Measurements from ENCODE around the gene RNF214. TPM values are rescaled to one million over a fixed set of nuclear protein-coding genes. Genes with fewer than 3 reads are reported as not detected.

The RNF214 gene
- total and polyA plus RNA-seq, 11 donors, result 8.0 to 31.9 (median 19.5) TPM

DNA sequence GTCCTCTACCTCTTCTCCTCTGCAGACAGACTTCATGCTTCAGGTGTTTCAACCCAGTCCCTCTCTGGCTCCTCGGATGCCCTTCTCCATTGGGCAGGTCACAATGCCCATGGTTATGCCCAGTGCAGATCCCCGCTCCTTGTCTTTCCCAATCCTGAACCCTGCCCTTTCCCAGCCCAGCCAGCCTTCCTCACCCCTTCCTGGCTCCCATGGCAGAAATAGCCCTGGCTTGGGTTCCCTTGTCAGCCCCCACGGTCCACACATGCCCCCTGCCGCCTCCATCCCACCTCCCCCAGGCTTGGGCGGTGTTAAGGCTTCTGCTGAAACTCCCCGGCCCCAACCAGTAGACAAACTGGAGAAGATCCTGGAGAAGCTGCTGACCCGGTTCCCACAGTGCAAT, 49.4 kb downstream of the RNF214 start:
- Histone ChIP-seq H3K27me3 (no peaks in the 10 kb centered on the region), H3K27ac (no peak overlapping the region), H3K36me3 (peaks cover 0 to 75% (median 70%) of the 10 kb centered on the region in 9 donors), H3K4me3 (no peak overlapping the region), H3K9me3 (no peaks in the 10 kb centered on the region), H3K4me1 (peaks cover 0 to 6% (median 0%) of the 10 kb centered on the region in 12 donors)
- DNase-seq, result no peak
- WGBS, 4 donors, result 95 to 97% (median 96%) methylated on average over 7 of the region's 7 CpGs
- intact Hi-C loops (cut with DNase I), result no loop called here
- TF ChIP-seq, protein P1, sequence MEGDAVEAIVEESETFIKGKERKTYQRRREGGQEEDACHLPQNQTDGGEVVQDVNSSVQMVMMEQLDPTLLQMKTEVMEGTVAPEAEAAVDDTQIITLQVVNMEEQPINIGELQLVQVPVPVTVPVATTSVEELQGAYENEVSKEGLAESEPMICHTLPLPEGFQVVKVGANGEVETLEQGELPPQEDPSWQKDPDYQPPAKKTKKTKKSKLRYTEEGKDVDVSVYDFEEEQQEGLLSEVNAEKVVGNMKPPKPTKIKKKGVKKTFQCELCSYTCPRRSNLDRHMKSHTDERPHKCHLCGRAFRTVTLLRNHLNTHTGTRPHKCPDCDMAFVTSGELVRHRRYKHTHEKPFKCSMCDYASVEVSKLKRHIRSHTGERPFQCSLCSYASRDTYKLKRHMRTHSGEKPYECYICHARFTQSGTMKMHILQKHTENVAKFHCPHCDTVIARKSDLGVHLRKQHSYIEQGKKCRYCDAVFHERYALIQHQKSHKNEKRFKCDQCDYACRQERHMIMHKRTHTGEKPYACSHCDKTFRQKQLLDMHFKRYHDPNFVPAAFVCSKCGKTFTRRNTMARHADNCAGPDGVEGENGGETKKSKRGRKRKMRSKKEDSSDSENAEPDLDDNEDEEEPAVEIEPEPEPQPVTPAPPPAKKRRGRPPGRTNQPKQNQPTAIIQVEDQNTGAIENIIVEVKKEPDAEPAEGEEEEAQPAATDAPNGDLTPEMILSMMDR (IDR thresholded peaks at IDR 0.05), result no peak
- TF ChIP-seq POLR2A (IDR thresholded peaks at IDR 0.05), result no peak
- no peak for ATAC-seq

DNA sequence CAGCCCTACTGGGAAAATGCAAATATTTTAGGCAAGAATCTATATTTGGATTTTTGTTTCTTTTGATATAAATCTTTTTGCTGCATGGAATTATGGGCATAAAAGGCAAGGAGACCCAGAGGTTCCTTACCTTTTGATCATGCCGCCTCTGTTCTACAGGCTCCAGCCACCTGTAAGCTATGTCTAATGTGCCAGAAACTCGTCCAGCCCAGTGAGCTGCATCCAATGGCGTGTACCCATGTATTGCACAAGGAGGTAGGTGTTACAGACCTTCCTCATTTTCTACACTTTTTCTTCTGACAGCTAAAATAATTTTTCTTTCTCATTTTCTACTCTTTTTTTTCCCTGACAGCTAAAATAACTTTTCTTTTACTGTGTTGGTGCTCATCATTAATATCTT, 50.5 kb downstream of the RNF214 start:
- Histone ChIP-seq H3K4me3 (no peak overlapping the region), H3K4me1 (peaks cover 0 to 6% (median 0%) of the 10 kb centered on the region in 12 donors), H3K36me3 (peaks cover 0 to 86% (median 81%) of the 10 kb centered on the region in 9 donors), H3K27ac (no peak overlapping the region), H3K27me3 (no peaks in the 10 kb centered on the region), H3K9me3 (no peaks in the 10 kb centered on the region)
- intact Hi-C loops (cut with DNase I), result no loop called here
- DNase-seq (no peak), ATAC-seq (no peak)
- no peak for TF ChIP-seq POLR2A (IDR thresholded peaks at IDR 0.05)
- TF ChIP-seq, protein P1 (IDR thresholded peaks at IDR 0.05), result no peak
- WGBS, 4 donors, result 90 to 97% (median 94%) methylated on average over 3 of the region's 3 CpGs

DNA sequence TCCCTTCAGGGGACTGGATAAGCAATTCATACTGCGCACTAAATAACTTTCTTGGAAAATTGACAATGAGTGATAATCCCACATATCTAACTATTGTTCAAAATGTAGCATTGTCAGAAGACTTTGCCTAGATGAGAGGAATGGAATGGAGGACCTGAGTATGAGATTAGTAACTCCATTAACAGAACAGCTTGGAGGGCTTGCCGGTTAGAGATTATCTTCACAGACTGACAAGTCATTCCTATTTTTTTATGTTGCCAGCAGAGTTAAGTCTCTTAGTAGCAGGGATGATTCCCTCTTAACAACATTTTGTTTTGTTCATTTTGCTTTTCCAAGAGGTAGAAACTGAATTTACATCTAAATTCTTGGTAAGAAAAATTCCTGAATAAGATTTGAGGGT, 51.6 kb downstream of the RNF214 start:
- DNase-seq, result no peak
- ATAC-seq, result no peak
- Histone ChIP-seq H3K27me3 (no peaks in the 10 kb centered on the region), H3K4me3 (no peak overlapping the region), H3K9me3 (no peaks in the 10 kb centered on the region), H3K27ac (no peak overlapping the region), H3K4me1 (peaks cover 0 to 6% (median 0%) of the 10 kb centered on the region in 12 donors), H3K36me3 (peaks cover 0 to 97% (median 91%) of the 10 kb centered on the region in 9 donors)
- TF ChIP-seq, protein P1 (IDR thresholded peaks at IDR 0.05), result no peak
- TF ChIP-seq POLR2A (IDR thresholded peaks at IDR 0.05), result no peak
- intact Hi-C loops (cut with DNase I), result no loop called here
- 76 to 88% (median 83%) methylated on average over 2 of the region's 2 CpGs for WGBS, 4 donors

DNA sequence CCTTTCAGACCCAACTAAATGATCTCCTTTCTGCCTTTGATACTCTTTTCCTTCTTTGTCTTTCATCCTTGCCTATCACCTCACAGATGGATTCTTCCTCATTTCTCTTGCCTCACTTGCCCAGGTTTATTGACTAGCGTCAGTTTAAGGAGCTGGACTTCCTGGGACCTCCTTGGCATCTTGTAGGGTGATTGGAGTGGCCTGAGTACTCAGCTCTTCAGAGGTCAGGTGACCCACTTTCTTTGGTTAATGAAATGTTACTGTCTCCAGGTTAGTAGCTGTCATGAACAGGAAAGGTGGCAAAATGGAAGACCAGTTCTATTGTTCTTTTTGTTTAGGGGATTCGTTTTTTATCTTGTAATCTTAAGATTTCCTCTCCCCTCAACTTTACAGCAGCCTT, 54.1 kb downstream of the RNF214 start:
- 71 to 82% (median 77%) methylated on average over 2 of the region's 2 CpGs for WGBS, 4 donors
- TF ChIP-seq, protein P1 (IDR thresholded peaks at IDR 0.05), result no peak
- no peak for TF ChIP-seq POLR2A (IDR thresholded peaks at IDR 0.05)
- ATAC-seq, result no peak
- no peak overlapping the region for H3K4me3 ChIP-seq
- H3K4me1 ChIP-seq, result no peaks in the 10 kb centered on the region
- DNase-seq, result no peak
- H3K36me3 ChIP-seq, result peaks cover 0 to 100% (median 98%) of the 10 kb centered on the region in 9 donors
- no peaks in the 10 kb centered on the region for H3K9me3 ChIP-seq
- intact Hi-C loops (cut with DNase I), result no loop called here
- no peak overlapping the region for H3K27ac ChIP-seq
- H3K27me3 ChIP-seq, result no peaks in the 10 kb centered on the region
